GM19035 (cell line): ENCODE results near the gene DCPS.
"Not testable (repeated sequence)": the region's sequence is repeated elsewhere in the genome, so short reads cannot be mapped to it uniquely, and the experiment has no call there.

ENCODE experiments used
- ATAC-seq: cut with Tn5 transposase; IDR thresholded peaks from one replicate; pipeline ENCODE4 v1.9.1; 2021; ENCODE audit not compliant: unreplicated experiment

DCPS gene

DNA sequence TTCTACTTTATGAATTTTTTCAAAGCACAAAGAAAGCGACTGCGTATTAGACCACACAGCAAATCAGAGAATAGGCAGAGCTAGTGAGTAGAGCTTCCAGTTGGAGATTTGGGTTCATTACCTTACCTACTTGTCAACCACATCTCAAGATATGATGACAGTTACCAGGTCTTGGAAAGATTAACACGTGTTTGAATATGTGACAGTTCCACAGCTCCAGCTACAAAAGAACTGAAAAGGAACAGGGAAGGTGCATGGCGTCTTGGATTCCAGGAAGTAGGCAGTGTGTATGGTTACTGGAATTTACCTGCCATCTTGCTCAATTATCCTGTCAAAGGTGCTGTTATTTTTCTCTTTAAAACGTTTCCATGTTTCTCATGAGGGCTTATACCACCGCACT lies 15.6 kb upstream of the DCPS start:
- no peak for ATAC-seq

DNA sequence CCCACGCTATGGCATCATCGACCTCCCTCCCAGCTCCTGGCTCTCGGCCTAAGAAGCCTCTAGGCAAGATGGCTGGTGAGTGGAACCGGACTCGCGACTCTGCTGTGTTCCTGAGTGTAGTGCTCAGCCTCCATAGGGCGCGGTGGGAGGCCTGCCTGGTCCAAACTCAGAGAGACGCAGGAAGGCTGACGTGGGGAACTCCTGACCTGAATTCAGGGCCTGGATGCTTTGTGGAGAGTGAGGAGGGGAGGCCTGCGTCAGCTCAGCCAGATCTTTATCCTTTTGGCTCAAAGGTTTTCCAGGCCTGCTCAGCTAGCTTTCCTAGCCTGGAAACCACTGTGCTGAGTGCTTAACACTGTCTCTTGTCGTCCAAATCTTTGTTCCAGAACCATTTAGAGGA lies 13.0 kb upstream of the DCPS start:
- no peak for ATAC-seq

DNA sequence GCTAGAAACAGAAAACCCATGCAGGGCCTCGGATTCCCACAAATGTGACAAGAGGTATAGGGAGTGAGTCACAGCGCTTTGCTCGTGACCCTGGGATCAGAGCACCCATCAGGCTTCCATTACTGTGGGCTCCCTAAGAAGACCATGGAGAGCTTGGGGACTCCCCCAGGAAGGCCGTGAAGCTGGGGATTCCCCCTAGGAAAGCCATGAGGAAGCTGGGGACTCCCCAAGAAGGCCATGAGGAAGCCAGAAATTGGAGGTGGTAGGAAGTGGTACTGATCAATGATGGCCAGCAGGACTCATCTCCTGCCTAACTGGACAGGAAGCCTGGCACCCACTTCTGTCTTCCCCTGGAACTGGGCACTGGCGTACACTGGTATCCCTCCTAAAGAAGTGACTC lies 10.1 kb upstream of the DCPS start:
- no peak for ATAC-seq

DNA sequence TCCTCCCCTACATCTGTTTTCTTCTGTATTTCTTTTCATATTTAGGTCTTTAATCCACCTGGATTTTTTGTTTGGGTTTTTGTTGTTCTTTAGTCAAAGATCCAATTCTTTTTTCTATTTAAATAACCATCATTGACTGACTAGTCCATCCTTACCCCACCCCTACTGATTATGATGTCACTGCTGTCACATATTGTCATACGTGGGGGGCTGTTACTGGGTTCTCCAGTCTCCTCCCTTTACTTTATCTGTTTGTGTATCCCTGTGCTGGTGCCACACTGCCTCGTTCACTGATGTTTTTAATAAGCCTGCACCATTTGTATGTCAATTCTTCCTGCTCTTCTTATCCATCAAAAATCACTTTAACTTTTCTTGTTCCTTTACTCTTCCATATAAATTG lies 6.9 kb upstream of the DCPS start:
- ATAC-seq, result no peak

DNA sequence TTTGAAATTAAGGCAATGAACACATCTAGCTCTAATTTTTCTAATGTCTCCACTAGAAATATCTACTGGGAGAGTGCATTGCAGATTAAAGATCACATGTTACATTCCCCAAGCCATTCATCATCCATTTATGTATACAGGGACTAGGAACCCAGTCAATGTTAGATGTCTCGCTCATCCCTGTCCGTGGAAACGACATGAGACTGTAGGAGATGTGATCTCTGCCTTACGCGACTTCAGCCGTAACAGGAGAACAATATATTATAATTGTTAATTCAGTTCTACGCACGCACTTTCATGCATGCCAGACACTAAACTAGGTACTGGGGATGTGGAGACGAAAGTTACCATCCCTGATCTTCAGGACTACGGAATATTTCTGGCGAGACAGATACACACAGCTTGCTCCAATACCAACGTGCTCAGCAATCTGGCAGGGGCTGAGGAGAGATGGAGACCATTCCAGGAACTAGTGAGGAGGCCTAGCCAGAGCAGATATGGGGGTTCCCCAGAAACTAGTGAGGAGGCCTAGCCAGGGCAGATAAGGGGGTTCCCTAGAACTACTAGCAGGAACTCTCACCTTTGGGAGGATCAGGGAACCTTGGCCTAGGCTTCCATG lies 706 bp downstream of the DCPS start:
- peak; percentile 31 for ATAC-seq

DNA sequence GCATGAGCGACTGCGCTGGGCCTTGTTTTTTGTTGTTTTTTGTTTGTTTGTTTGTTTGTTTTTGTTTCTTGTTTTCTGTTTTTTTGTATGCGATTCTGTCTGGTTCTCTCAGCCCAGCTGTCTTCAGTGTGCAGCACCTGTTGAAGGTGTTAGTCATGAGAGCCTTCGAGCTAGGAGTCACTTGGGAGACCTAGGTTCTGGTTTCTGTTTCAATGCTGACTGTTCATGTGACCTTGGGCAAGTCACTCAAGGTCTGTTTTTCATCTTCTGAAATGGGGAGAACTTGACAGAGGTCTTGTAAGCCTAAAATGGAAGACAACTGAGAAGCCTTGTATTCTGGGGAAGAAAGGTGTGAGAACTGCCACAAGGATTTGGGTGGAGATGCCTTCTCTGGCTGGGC lies 1.8 kb downstream of the DCPS start:
- ATAC-seq, result peak; percentile 50

DNA sequence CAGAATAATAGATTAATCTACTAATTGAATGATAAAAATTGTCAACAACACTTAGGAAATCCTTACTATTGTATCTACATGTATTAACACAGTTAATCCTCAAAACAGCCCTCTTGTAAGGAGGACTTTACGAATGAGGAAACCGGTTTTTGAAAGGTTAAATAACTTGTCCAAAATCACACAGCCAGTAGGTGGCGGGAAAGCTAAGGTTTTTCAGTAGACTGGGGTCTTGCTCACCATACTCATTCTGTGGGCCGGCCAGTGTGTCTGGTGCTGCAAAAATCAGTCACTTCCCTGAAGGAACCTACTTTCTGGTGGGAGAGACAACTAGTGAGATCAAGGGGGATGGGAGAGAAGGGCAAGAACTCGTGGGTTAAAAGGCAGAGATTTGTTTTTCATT lies 3.8 kb downstream of the DCPS start:
- ATAC-seq, result no peak

DNA sequence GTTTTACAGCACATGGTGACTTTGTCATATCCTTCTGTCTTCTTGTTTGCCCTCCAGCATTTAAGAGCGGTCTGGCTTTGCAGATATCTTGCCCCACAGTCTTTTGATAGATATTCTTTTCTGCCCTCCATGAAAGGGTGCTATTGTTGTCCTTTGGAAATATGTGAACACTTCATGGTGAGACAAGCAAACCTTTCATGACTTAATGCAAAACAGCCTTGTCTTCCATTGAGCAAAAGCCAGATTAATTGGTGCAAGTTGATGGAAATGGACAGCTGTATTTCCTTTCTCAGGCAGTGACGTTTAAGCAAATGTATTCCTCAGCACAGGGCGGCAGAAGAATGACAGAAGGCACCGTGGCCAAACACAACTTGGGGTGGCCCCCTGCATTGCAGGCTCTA lies 4.4 kb downstream of the DCPS start:
- ATAC-seq, result no peak

DNA sequence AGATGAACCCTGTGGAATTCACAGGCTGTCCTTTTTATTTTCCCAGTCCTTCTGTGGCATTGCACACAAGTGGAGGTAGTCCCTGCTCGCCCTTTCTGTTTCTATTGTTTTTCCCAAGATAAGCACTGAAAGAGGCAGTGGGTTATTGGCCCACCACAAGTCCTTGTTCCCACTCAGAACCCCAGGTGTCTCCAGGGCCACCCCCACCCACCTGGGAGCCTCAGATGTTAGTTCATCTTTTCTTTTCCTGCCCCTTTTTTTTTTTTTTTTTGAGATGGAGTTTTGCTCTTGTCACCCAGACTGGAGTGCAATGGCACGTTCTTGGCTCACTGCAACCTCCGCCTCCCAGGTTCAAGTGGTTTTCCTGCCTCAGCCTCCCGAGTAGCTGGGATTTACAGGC lies 4.9 kb downstream of the DCPS start:
- not testable (repeated sequence) for ATAC-seq

DNA sequence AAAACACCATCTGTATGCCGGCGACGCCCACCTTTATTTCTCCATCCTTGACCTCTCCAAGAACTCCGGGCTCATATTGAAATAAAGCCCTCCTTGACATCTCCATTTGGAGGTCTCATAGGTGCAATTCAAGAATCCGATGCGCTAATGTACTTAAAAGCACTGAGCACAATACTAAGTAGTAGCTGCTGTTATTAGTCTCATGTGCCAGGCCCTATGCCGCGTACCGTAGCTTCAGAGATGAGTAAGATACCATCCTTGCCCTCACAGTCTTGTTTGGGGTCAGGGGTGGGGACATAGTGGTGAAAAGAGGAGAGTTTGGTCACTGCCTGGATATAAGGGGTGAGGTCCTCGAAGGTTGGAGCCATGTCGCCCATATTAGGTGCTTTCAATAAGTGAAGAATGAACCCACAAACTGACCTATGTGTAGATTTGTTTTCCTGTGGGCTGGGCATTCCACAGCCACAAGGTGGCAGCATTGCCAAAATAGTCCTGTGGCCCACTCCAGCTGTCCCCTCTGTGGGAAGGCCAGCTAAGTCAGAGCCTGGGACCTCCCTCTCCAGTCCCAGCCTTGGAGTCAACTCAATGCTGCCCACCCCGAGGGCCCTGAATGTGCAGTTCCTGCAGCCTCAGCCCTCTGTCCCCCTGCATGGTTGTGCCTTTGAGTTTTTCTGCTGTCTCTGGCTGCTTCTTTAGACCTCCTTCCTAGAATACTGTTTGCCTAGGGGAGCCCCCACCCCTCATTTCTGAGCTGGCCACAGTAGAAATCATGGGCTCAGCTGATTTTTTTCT lies 6.5 kb downstream of the DCPS start:
- ATAC-seq, result peak; percentile 46

DNA sequence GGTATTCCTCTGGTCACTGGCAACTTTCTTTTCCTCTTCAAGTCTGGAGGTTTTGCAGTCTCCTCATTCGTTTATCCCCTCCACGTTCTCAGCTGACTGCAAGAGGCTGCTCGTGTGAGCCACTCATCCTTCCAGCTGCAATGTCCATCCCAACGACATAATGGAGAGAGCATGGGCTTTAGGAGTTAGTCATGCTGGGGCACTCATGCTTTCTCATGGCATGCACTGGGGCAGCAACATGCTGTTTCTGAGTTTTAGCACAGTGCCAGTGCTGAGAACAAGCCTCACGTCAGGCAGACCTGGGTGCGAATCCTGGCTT lies 7.1 kb downstream of the DCPS start:
- ATAC-seq, result no peak

DNA sequence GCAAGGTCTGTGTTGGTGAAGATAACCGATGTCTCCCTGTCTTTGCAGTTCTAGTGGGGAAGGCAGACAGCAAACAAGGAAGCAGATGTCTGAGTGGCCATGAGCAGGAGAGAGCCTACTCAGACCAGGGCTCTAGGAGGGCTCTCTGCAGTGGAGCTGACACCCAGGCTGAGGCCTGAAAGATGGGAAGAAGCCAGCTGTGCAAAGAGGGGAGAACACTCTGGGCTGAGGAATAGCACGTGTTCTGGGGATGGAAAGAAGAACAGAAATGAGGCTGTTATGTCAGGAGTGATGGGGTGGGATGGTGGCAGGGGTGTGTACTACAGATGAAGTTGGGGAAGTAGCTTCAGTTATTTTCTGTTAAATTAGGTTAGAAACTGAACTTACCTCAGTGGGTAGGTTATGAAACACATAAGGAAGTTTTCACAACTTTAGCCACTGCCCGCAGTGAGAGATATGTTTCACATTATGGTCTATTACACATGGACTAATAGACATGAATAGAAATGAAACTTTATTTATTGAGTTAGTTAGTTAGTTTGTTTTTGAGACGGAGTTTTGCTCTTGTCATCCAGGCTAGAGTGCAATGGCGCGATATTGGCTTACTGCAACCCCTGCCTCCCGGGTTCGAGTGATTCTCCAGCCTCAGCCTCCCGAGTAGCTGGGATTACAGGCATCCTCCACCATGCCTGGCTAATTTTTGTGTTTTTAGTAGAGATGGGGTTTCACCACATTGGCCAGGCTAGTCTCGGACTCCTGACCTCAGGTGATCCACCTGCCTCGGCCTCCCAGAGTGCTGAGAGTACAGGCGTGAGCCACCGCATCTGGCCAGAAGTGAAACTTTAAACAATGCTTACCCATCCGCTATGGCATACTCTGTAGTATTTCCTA lies 7.8 kb downstream of the DCPS start:
- peak; percentile 67 for ATAC-seq

DNA sequence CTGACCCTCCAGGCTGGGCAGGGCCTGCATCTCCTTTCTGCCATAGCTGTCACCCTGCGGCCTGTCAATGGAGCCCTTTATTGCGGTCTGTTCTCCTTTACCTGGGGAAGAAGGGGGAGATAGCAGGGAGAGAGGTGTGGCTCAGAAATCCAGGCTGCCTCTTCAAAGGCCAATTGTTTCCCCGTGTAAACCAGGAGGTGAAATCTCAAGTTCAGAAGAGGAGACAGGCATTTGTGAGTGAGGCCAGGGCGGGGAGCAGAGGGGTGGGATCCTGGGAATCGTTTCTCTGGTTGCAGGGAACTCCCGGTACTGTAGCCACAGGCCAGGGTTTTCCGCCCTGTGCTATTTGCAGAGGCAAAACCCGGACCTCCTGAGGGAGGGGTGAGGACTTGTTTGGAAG lies 9.1 kb downstream of the DCPS start:
- no peak for ATAC-seq

DNA sequence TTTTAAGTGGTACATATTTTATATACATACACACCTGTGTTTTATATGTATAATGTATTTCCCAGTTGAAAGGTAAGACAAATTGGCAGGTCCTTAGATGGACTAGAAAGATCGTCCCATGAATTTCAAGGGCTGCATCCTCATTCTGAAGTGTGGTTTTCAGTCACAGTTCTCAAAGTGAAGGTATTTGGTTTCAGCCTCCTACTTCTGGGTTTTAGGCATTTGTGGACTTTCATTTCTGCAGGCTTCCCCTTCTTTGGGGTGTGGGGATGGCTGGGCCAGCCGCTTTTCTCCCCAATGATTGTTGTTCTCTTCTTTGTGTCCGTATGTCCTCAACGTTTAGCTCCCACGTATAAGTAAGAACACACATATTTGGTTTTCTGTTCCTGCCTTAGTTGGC lies 10.0 kb downstream of the DCPS start:
- no peak for ATAC-seq

DNA sequence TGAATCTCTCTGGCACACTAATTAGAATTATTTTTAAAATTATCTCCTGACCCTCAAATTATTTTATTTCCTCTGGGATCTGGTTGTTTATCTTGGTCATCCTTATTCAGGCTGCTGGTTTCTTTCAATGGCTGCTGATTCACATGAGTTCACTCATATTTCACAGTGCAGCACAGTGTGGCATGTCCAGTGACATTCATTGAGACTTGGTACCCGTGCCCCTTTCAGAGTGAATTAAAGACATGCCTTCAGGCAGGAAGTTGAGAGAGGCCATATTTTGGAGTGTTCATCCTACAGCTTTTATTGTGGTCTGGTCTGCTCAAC lies 13.5 kb downstream of the DCPS start:
- ATAC-seq, result no peak

DNA sequence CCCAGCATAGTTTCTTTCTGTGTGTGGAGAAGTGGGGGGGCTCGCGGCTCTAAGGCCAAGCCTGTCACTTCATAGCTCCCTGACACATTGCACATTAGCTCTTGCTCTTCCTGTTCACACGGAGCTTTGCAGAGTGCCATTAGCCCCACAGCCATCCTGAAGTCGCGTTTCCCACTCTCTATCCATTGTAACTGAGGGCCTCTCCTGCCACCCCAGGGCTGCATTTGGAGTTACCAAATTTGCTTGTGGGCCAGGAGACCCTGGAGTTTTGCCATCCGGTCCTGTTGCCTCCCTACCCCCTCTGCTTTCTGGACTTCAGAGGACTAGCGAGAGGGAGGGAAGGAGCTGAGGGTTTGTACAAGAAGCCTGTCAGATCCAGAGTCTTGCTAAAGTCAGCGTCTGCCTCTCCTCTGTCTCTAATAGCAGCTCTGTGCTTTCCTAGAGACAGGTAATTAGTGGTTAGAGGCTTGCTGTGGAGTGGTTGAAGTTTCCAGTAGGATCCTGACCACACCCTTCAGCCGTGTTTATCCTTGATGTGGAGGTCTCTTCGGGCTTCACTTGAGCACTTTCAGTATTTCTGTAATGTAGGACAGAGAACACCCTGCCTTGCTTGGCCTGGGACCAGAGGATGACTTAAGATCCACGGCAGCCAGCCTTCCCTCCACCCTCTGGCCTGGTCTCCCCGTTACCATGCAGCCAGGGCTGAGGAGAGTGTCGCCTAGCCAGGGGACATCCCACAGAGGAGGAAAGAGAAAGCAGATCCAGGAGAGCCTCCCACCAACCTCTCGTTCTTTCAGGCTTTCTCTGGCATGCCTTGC lies 14.1 kb downstream of the DCPS start:
- peak; percentile 30 for ATAC-seq

DNA sequence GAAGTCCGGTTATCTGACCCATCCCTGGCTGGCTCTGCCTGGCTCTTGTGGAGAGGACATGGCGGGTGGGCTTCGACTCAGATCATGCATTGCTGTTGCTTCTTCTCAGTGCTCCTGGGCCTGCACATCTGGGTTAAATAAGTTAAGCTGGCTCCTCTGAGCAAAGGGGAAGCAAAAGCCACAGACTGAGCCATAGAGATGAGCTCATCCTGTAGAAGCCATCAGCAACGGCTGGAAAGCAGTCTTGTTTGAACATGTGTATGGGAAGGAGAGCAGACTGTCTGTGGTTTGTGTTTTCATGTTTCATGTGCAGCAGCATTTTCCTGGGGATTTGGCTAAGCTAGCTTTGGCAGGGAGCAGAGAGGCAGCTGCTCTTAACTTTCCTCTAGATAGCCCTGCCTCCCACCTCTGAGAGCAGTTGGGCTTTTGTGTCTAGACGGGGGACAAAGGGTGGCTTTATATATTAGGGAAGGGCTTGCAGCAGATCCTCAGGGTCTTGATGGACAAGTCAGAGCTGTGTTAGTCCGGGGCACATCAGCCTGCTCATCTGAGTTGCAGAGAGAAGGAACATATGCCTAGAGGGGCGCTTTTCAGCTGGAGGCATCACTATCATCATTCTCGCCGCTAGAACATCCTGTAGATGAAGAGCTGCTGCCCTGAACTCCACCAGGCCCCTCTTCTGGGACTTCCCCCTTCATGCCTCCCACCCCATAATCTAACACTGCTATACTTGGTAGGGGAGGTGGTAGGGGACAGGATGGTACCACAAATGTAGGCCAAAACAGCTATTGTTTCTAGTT lies 14.9 kb downstream of the DCPS start:
- ATAC-seq, result peak; percentile 84

DNA sequence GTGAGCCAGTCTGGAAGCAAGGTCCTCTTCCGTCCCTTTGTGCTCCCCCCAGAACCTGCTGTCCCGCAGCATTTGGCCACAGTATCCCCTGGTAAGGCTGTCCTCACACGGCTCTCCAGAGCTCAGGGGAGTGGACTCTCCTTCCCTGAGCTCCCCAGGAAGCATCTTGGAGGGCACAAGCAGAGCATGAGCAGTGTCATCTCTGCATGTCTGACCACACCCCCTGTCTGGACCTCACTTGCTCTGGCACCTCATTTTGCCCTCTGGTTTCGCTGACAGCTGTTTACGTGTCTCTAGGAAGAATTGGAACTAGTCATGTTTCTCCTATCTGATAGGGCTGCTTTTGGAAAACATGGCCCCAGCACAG lies 15.5 kb downstream of the DCPS start:
- no peak for ATAC-seq

DNA sequence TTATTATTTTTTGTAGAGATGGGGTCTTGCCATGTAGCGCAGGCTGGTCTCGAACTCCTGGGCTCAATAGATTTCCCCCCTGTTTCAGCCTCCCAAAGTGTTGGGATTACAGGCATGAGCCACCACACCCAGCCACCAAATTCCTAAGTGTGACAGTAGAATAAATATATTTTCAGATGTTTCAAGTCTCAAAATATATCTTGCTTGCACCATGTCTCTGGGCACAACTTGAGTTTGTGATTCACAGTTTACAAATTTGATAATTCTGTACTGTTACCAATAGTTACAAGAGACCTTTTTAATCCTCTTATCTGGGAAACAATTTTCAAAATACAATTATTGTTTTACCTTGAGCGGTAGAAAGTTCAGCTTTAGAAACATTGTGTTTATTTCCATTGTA lies 19.1 kb downstream of the DCPS start:
- no peak for ATAC-seq

DNA sequence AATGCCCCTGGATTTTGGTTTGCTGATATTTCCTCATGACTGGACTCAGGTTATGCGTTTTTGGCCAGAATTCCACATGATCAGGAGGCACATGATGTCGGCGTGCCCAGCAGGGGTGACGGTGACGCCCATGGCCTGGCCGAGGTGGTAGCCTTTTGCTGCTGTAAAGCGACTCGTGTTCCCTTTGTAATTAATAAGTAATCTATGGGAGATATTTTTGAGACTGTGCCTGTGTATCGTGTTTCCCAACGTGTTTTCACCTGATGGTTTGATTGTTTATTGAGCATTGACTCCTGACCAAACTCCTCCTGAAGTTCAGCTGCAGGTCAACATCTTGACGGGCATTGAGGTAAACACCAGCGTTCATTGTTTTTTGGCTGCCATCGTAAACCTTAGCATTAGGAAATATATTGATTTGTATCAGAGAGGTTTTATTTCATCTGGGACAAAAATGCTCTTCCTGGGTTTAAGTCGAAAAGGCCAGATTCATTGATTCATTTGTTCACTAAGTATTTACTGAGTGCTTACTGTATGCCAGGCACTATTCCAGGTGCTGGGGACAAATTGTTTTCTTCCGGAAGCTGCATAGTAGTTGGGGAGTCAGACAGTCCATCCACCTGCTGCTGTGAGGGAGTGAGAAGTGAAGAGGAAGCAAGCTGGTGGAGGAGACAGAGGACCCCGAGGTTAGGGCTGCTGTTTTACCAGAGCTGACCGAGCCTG lies 23.6 kb downstream of the DCPS start:
- ATAC-seq, result no peak
